ENCODE results near the gene NPAS2.

The NPAS2 gene

DNA sequence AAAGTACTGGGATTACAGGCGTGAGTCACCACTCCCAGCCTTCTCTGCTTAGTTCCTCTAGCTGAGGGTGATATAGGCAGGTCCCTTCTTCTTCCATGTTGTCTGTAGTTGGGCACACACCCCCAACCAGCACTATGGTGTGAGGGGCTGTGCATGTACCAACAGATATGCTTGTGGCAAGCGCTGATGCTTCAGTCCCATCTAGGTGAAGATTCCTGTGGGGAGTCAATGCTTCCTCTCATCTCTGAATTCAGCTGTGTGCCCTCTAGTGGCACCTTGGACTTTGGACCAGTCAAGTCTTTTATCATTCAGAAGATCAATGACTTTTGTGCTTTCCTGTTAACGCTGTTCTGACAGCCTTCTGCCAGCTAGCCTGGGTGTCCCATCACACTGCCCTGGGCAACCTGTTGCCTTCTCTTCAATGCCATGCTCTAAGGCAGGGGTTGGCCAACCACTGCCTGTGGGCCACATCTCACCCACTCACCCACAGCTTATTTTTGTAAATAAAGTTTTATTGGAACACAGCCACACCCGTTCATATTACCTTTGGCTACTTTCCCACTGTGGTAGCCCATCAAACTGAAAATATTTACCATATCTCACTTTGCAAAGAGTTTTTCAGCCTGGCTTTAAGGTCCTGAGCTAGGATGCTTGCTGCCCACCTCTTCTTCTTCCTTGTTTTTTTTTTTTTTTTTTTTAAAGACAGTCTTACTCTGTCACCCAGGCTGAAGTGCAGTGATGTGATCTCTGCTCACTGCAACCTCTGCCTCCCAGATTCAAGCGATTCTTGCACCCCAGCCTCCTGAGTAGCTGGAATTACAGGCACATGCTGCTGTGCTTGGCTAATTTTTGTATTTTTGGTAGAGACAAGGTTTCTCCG is 51.0 kb downstream of the NPAS2 start:
- TF ChIP-seq, protein P1, sequence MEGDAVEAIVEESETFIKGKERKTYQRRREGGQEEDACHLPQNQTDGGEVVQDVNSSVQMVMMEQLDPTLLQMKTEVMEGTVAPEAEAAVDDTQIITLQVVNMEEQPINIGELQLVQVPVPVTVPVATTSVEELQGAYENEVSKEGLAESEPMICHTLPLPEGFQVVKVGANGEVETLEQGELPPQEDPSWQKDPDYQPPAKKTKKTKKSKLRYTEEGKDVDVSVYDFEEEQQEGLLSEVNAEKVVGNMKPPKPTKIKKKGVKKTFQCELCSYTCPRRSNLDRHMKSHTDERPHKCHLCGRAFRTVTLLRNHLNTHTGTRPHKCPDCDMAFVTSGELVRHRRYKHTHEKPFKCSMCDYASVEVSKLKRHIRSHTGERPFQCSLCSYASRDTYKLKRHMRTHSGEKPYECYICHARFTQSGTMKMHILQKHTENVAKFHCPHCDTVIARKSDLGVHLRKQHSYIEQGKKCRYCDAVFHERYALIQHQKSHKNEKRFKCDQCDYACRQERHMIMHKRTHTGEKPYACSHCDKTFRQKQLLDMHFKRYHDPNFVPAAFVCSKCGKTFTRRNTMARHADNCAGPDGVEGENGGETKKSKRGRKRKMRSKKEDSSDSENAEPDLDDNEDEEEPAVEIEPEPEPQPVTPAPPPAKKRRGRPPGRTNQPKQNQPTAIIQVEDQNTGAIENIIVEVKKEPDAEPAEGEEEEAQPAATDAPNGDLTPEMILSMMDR (IDR thresholded peaks at IDR 0.05; ENCODE audit: unreplicated experiment in 3 of 3), result no peak
- H3K9me3 Mint-ChIP-seq, result peaks cover 27% of the 10 kb centered on the region
- peaks cover 6% of the 10 kb centered on the region for H3K36me3 Mint-ChIP-seq (ENCODE audit: low read depth)

DNA sequence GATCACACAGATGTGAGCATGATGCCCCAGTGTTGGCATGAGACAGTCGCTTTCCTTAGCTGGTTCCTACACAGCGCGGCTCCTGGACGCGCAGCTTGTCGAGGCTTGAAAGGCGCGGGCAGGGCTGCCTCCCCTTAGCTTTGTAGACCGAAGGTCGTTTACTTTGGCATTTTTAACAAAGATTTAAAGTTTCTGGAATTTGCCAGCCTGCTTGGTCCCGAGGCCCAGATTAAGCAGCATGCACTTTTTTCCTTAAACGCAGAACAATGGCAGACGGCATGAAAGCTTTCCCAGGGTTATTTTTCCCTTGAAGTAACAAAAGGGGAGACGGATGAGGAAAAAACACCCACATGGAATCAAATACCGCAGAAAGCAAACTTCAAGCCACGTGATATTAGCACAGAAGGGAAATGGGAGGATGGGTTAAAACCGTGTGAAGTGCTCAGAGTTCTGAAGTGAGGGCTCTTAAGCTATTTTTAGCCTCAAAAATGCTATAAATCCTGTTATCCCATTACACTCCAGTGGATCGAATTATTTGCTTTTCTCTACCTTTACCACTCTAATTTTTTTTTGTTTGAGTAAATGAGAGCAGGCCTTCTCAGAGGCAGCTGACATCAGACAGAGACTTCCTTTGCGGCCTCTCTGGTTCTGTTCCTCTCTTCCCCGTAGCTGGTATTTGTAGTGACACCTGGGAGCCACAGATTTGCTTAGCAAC is 55.7 kb downstream of the NPAS2 start:
- TF ChIP-seq, protein P1 (IDR thresholded peaks at IDR 0.05; ENCODE audit: unreplicated experiment in 3 of 3), result no peak
- H3K27me3 Mint-ChIP-seq (ENCODE audit: low read depth), result no peaks in the 10 kb centered on the region
- H3K36me3 Mint-ChIP-seq (ENCODE audit: low read depth), result peaks cover 1% of the 10 kb centered on the region
- H3K4me3 Mint-ChIP-seq, result no peak overlapping the region
- H3K27ac Mint-ChIP-seq, result peak overlapping the region; percentile 56 to 83 (median 68)
- H3K9me3 Mint-ChIP-seq, result peaks cover 5% of the 10 kb centered on the region
- peaks cover 22% of the 10 kb centered on the region for H3K4me1 Mint-ChIP-seq

More for the DNA sequence above, 51.0 kb downstream of the NPAS2 start:
- Mint-ChIP-seq H3K27ac (no peak overlapping the region), H3K4me3 (no peak overlapping the region), H3K4me1 (peaks cover 6% of the 10 kb centered on the region), H3K27me3 (ENCODE audit: low read depth) (no peaks in the 10 kb centered on the region)

DNA sequence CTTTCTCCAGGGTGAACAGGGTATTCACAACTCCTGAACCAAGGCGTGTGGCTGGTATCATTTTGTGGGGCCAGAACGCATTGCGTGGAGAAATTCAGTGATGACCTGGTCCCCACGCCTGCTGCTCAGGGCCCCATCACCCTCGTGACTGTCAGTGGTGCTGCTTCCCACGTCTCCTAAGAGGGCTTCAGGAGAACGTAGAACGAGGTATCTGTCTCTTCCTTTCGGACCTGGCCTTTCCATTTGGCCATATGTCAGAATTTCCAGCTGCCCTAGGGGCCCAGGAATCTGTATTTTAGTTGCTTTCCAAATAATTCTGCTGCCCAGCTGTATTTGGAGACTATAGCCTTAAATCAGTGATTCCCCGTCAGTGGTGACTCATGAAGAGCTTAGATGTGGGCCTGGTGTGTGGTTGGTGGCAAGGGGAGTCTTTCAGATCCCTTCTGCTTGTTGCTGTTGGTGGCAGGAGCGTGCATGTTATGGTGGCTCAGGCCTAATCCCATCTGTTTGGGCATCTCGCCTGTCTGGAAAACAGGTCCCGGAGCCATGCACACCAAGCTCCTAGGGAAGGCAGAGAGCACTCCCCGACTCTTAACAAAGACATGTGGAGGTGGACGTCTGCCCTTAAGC is 56.4 kb downstream of the NPAS2 start:
- no peak overlapping the region for H3K4me3 Mint-ChIP-seq
- TF ChIP-seq, protein P1 (IDR thresholded peaks at IDR 0.05; ENCODE audit: unreplicated experiment in 3 of 3), result no peak
- no peaks in the 10 kb centered on the region for H3K36me3 Mint-ChIP-seq (ENCODE audit: low read depth)
- H3K27ac Mint-ChIP-seq, result peak overlapping the region; percentile 56 to 83 (median 68)
- peaks cover 4% of the 10 kb centered on the region for H3K9me3 Mint-ChIP-seq
- peaks cover 4% of the 10 kb centered on the region for H3K27me3 Mint-ChIP-seq (ENCODE audit: low read depth)
- H3K4me1 Mint-ChIP-seq, result peaks cover 22% of the 10 kb centered on the region

DNA sequence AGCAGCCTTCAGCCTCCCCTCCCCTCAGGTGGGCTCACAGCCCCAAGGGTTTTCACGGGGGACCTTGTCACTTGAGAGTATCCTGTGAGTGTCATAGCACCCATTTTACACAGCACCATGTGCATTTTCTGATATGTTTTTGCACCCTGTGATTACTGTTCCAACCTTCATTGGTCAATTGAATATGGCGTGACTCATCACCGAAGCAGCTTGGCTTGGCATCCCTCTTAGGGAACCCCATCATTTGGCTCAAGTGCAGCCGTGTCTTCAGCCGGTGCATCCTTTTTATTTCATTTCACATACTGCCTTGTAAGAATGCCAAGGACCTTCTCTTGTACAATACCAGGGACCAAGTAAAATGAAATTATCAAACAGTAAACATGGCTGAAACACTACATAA is 57.6 kb downstream of the NPAS2 start:
- Mint-ChIP-seq H3K27ac (no peak overlapping the region), H3K4me3 (no peak overlapping the region), H3K27me3 (ENCODE audit: low read depth) (peaks cover 10% of the 10 kb centered on the region), H3K36me3 (ENCODE audit: low read depth) (no peaks in the 10 kb centered on the region), H3K9me3 (no peaks in the 10 kb centered on the region), H3K4me1 (peaks cover 23% of the 10 kb centered on the region)
- TF ChIP-seq, protein P1 (IDR thresholded peaks at IDR 0.05; ENCODE audit: unreplicated experiment in 3 of 3), result no peak

DNA sequence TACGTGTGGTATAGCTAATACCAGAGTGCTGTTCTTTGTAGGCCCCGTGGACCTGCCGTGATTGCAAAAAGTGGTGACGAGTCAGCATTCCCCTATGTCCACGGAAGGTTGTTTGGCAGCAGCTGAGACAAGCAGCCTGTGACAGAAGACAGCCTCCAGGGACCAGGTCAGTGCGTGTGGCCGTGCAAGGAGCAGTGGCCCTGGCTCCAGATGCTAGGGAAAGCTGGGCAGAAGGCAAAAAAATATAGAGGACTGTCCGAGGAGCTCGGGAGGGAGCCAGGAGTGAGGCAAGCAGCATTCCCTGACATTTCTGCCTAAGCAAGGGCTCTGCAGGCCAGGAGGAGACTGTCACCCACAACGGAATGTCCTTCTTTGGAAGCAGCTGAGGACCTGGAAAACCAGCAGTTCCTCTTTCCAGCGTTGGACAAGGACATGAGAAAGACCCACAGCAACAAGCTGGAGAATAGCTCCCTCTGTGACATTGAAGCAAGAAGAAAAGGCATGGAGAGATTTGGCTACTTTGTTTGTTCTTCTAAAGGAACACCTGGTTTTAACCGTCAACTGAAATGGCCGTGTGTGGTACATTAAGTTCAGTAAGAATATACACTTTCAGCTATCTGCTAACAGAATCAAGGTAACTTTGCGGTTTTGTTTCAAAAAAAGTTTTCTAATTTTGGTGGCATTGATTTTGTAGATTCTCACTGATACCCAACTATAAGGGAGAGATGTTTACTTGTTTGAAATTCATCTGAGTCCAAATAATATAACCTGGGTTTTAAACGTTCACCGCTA is 58.3 kb downstream of the NPAS2 start:
- peaks cover 29% of the 10 kb centered on the region for H3K4me1 Mint-ChIP-seq
- no peaks in the 10 kb centered on the region for H3K36me3 Mint-ChIP-seq (ENCODE audit: low read depth)
- TF ChIP-seq, protein P1 (IDR thresholded peaks at IDR 0.05; ENCODE audit: unreplicated experiment in 3 of 3), result no peak
- no peak overlapping the region for H3K4me3 Mint-ChIP-seq
- H3K9me3 Mint-ChIP-seq, result no peaks in the 10 kb centered on the region
- peak overlapping the region in 2 of 3 experiments; percentile 44 to 71 for H3K27ac Mint-ChIP-seq
- peaks cover 16% of the 10 kb centered on the region for H3K27me3 Mint-ChIP-seq (ENCODE audit: low read depth)
